ENCODE data around the gene PIN1.
"Not testable (repeated sequence)": the region's sequence is repeated elsewhere in the genome, so short reads cannot be mapped to it uniquely, and the experiment has no call there.

Gene PIN1

DNA sequence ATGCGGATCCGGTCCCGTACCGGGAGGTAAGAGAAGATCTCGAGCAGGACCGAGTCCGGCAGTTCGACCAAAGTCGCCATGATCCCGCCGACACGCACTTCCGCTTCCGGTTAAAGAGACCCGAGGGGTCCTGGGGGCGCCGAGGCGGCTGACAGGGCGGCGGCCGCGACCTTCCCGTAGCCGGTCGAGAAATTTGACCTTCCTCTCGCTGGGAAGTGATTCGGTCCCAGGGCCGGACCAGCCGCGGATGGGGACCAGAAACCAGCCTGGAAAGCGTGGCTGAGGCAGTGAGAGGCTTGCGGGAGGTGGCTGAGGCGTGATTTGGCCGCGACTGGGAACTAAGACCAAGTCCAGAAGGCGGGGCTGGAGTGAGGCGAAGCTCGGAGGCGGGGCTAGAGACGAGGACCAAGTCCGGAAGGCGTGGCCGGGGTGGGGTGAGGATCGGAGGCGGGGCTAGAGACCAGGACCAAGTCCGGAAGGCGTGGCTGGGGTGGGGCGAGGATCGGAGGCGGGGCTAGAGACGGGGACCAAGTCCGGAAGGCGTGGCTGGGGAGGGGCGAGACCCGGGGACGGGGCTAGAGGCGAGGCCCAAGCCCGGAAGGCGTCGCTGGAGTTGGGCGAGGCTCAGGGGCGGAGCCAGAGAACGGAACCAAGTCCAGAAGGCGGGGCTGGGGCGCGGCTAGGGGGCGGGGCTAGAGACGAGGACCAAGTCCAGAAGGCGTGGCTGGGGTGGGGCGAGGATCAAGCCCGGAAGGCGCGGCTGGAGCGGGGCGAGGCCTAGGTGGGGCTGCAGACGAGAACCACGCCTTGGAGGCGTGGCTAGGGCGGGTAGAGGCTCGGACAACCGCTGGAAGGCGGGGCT lies 16.2 kb upstream of the PIN1 start, which contains the start of gene FBXL12:
Gene FBXL12 (minus strand): TSS at position 346 of the 862 bp plus-strand sequence. CDS start 266 bp downstream, at position 80.
- DNase-seq (ENCODE audit: low read depth in 2 of 2) = peak; percentile 100

DNA sequence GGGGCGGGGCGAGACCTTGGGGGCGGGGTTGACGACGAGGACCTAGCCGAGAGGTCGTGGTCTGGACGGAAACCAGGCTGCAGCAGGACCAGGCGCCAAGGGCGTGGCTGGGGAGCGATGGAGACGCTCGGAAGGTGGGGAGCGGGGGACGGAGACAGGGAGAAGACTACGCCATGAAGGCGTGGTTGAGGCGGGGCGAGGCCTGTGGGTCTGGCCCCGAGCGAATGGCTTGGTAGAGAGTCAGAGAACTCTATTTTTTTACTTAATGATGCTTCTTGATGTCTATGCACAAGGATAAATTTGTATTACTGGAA lies 15.6 kb upstream of the PIN1 start:
- DNase-seq (ENCODE audit: low read depth in 2 of 2) = no peak

DNA sequence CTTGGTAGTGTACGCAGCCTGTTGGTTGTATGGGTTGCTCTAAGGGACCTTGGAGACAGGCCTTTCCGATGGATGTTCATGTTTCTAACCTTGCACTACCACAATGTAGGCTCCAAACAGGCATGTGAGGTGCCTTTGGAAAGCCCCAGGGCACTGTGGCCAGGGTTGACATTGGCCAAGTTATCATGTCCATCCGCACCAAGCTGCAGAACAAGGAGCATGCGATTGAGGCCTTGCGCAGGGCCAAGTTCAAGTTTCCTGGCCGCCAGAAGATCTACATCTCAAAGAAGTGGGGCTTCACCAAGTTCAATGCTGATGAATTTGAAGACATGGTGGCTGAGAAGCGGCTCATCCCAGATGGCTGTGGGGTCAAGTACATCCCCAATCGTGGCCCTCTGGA lies 15.1 kb upstream of the PIN1 start:
- DNase-seq (ENCODE audit: low read depth in 2 of 2) = not testable (repeated sequence)

DNA sequence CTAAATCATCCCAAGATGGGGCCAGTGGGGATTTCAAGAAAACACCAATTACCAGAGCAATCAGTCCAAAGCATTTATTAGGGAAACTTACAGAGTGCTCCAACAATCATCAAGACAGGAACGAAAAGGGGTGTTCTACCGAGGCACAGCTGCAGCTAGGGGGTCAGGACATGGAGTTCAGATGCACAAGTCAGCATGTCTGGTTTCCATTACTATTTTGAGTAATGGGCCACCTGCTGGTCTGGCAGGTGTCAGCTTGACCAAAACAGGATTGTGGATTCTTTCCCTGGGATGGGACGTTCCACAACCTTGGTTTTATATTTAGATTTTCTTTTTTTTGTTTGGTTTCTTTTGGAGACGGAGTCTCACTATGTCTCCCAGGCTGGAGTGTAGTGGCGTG lies 11.3 kb upstream of the PIN1 start:
- no peak for DNase-seq (ENCODE audit: low read depth in 2 of 2)

DNA sequence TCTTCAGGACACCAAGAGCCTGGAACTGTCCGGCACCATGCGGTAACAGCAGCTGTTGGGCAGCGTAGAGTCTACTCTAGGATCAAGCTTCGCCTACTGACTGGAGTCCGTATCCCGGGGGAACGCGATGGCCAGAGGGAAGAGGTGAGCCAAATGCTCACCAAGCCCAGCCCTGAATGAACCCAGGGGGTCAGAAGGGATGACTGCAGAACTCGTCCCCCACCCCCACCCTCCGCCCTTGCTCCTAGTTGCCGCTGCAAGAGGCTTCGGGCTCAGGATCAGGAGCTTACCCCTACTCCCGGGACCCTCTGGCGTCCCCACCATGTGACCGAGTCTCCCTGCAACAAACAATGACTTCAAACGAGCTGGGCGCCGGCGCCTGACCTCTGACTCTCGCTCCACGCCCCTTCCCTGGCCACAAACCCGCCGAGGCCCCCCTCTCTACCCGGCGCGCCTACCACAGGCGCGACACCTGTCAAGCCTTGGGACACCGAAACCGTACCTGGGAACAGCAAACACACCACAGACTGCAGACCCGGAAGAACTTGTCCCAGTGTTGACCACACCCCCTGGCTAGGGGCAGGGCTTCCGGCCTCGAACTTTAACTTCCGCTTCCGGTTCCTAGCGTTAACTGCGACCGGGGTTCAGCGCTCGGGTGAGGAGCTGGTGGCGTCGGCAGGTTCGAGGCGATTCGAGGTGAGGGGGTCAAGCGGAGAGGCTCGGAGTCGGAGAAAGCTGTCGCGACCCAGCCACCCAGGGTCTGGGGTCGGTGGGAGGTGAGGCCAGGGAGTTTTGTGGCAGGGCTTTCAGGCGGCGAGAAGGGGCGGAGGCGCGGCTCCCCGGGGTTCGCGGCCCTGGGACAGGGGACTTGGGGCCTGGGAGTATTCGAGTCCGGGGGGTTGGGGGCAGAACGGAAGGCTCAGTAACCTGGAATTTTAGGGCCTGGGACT lies 7.6 kb upstream of the PIN1 start, which contains the start of gene UBL5:
Gene UBL5 (plus strand): TSS at position 630 of the 950 bp plus-strand sequence. CDS start 420 bp downstream, outside the sequence.
- DNase-seq (ENCODE audit: low read depth in 2 of 2) = peak; percentile 77 to 84

DNA sequence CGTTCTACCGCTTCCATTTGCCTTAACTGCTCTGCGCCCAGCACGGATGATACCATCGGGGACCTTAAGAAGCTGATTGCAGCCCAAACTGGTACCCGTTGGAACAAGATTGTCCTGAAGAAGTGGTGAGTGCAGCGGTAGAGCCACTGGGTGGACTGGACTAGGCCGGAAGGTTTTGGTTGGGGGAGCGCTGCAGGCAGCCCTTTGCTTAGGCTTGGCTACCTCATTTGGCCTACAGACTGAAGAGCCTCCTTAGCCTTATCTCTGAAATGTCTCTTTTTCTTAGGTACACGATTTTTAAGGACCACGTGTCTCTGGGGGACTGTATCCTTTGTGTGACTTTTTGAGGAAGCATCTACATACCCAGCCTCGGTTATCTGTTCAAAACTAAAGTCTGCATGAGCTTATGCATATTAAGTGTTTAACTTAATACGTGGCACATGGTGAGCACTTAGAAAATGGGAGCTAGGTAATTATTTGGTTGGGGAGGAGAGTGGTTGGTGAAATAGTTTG lies 6.5 kb upstream of the PIN1 start:
- no peak for DNase-seq (ENCODE audit: low read depth in 2 of 2)

DNA sequence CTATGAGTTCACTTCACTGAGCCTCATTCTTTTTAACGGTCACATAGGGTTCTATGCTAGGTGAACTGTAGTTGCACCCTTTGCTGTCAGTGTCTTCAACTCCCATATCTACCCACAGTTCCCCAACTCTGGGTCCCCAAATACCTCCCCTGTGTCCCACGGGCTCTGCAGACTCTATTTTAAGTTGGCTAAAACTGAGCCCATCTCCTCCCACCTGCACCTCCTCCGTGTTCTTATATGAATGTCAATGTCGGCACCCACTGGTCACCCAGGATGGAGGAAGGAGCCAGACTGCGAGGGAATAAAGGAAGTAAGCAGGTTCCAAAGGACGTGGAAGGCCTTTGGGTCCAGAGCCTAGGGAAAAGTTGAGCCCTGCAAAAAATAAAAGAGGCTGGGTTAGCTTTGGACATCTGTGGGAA lies 802 bp upstream of the PIN1 start:
- DNase-seq (ENCODE audit: low read depth in 2 of 2) = no peak

DNA sequence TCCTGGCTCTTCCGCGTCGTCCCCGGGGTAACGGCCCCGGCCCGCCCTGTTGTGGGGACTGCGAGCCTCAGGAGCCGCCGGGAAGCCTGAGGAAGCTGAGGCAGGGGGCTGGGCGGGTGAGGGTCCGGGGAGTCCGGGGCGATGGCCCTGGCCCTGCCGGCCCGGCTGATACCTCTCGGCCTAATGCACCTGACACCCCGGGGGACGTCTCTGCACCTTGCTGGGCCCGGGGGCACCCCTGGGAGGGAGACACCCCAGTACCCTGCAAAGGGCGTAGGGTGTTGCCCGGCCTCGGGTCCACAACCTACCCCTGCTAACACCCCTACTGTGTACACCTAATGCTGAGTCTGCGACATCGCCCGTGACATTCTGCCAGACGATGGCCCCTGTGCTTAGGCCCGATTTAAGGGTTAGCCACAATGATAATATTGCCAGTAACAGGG lies 410 bp downstream of the PIN1 start:
- no peak for DNase-seq (ENCODE audit: low read depth in 2 of 2)

DNA sequence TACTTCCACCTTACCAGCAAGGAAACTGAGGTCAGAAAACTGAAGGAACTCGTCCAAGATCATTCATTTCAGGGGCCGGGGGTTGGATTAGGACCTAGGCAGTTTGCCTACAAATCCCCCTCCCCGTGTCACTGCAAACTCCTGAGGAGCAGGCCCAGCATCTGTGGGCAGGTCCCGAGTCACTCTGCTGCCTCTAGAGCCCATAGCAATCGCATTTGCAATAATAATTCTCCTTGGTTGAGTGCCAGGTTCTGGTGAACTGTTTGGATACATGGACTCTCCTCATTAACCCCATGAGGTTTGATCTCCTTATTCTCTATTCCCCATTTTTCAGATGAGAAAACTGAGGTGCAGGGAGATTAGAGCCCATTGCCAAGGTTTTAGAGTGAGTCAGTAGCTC lies 903 bp downstream of the PIN1 start:
- DNase-seq (ENCODE audit: low read depth in 2 of 2) = no peak

DNA sequence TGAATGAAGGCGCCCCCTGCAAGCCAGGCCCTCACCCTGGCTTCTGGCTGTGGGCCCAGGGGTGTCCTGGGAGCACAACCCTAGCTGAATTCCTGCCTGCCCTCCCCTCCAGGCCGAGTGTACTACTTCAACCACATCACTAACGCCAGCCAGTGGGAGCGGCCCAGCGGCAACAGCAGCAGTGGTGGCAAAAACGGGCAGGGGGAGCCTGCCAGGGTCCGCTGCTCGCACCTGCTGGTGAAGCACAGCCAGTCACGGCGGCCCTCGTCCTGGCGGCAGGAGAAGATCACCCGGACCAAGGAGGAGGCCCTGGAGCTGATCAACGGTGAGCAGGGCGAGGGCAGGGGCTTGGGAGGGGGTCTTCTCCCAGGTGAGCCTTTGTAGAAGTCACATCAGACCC lies 3.2 kb downstream of the PIN1 start:
- DNase-seq (ENCODE audit: low read depth in 2 of 2) = no peak

DNA sequence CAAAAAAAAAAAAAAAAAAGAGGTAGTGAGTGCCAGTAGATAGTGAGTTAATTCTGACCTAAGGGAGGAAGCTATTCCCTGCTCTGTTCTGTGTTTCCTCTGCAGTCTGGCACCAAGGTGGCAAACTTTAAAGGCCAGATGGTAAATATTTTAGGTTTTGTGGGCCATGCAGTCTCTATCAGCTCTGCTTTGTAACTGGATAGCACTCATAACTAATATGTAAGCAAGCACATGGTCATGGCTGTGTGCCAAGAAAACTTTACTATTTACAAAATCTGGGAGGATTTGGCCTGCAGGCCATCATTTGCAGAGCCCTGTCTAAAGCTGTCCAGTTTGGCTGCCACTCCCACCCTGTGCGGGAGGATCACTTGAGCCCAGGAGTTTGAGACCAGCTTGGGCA lies 4.3 kb downstream of the PIN1 start:
- DNase-seq (ENCODE audit: low read depth in 2 of 2) = no peak

DNA sequence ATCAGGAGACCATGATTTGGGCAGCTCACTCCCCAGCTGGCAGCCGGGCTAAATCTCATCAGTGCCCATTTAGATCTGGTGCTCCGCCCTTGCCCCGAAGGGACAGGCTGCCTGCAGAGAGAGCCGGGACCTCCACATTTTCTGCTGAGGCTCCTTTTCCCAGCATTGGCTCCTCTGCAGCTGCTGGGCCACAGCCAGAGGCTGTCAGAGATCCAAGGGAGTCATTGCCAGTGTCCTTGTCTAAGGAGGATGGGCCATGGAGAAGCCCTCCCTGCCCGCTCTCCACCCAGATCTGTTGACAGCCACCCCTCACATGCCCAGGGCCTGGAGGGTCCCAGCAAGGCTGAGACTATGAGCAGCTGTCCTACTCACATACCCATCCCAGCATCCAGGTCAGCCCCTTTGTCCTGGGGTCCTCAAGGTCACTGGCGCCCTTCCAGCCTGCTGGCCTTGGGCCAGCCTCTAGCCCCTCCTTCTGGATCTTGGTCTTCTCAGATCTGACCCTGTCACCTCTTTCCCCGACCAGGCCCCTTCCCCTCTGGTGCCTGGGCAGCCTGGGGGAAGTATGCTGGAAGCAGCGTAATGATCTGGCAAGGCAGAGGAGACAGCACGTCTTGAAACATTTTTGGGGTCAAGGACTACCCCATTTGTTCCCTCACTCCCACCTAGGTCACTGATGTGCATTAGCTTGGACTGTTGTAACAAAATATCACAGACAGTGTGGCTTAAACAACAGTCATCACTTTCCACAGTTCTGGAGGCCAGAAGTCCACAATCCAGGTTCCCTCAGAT lies 7.9 kb downstream of the PIN1 start:
- no peak for DNase-seq (ENCODE audit: low read depth in 2 of 2)

DNA sequence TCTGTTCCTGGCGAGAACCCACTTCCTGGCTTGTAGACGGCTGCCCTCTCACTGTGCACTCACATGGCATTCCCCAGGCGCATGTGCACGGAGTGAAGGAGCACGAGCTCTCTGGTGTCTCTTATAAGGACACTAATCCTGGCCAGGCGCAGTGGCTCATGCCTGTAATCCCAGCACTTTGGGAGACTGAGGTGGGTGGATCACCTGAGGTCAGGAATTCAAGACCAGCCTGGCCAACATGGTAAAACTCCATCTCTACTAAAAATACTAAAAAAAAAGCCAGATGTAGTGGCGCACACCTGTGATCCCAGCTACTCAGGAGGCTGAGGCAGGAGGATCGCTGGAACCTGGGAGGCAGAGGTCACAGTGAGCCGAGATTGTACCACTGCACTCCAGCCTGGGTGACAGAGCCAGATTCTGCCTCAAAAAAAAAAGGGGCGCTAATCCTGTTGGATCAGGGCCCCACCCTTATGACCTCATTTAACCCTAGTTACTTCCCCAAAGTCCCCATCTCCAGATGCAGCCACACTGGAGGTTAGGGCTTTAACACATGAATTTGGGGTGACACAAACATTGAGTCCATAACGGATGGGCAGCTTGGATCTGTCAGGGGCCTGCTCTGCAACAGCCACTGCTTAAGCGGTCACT lies 8.6 kb downstream of the PIN1 start:
- not testable (repeated sequence) for DNase-seq (ENCODE audit: low read depth in 2 of 2)

DNA sequence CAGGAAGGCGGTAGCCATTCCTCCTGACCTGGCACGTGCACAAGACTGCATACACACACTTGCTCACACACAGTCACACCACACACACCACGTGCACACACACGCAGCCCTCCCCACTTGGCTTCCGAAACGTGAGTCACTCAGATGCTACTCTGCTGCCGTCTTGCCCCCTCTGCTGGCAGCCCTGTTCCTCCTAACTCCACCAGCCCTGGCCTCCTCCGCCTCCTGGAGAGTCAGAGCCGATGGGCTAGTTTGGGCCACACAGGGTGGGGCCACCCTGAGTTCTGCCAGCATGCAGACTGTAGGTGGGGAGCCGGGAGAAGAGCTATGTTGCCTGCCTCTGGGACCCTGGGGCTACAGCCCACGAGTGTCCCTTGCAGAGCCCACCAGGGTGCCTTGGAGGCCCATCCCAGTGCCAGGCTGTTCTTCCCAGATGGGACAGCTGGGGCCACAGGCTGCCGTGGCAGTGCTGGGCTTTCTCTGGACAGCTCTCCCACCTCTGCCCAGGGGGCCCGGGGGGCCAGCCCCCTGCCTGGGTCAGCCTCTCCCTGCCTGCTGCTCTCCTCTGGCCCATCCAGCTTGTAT lies 12.1 kb downstream of the PIN1 start:
- DNase-seq (ENCODE audit: low read depth in 2 of 2) = peak; percentile 46 to 51

DNA sequence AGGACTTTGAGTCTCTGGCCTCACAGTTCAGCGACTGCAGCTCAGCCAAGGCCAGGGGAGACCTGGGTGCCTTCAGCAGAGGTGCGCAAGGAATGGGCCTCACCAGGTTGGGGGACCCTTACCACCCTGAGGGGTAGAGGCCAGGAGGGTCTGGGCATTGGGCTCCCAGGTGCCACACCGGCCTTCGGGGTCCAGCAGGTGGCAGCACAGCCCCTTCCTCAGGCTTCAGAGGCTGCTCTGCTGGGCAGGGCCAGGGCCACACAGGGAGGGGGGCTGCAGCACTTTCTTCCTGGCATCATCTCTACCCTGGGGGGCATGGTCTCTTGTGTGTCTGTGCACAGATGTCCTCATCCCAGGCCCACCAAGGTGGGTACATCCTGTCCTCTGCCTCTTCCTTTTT lies 12.9 kb downstream of the PIN1 start:
- DNase-seq (ENCODE audit: low read depth in 2 of 2) = no peak

DNA sequence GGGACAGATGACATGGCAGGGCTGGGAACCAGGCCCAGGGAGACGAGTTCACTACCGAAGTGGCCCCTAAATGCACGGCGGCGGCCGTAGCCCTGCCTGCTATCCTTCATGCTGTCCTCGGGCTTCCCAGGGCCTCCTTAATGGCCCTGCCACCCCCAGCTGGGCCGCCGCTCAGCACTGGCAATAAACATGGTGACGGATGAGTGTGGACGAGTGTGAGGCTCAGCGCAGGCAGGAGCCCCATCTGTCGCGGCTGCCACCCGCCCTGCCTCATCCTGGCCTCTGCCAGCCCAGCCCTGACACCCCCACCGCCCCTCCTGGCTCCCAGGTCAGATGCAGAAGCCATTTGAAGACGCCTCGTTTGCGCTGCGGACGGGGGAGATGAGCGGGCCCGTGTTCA lies 13.6 kb downstream of the PIN1 start:
- DNase-seq (ENCODE audit: low read depth in 2 of 2) = no peak

DNA sequence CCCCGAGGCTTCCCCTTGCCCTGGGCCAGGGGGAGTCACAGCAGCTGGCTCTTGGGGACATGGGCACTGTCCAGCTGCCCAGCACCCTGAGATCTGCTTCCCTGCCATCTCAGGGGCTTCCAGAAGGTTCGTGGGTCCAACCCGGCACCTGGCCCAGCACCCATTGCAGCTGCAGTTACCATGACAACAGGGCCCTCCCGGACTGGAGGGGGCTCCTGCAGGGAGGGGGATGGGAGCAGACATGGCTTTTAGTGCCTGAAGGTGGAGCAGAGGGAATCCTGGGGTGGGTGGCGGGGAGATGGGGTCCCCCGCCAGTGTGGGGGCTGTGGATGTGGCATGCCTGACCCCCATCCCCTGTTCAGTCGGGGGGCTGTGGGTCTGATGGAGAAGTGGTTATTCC lies 14.7 kb downstream of the PIN1 start:
- no peak for DNase-seq (ENCODE audit: low read depth in 2 of 2)

DNA sequence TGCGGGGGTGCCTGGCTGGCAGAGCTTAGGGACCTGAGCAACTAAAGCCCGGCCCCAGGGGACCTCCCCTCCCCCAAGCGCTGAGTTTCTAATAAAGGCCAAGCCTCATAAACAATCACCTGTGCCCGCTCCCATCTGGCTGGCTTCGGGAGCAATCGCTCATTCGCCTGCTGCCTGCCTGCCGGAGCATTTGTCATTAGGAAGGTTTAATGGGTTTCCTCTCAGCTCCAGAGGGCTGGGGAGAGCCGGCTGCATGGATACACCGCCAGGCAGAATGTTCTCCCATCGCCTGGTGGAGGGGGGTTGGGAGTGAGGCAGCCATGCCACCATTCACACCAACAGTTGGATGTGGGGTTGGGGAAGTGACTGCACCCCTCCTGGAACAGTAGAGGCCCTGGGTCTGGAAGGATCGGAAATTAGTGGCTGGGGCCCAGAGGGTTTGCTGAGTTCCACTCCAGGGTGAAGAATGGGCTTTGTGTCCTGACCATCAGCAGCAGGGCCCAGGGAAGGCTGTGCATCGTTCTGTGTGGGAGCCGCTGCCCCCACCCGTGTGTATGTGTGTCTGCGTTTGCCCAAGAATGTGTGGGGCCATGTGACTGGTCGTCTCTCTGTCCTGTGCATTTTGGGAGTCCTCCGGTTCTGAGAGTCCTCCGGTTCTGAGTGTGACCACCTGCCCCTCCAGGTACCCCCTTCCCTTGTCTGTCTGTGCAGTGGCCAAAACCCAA lies 15.3 kb downstream of the PIN1 start:
- no peak for DNase-seq (ENCODE audit: low read depth in 2 of 2)

DNA sequence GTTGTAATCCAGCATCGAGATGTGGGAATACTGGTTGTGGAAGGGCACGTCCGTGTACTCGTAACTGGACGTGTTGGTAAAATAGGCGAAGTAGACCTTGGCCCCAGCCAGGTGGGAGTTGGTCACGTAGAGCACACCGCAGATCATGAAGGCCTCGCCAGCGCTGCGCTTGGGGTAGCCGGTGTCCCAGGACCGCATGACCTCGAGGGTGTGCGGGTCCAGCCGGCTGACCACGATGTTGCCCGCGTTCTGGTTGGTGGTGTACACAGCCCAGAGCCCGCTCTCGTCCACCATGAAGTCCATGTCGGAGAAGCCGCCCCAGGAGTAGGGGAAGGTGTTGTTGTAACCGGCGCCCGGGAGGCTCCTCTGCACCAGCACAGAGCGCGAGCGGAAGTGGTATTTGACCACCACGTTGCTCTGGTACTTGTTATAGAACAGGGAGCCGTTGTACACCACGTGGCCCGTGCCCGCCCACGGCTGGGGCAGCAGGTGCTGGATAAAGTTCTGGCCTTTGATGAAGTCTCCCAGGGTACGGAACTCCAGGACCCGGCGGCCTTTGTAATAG lies 19.2 kb downstream of the PIN1 start:
- no peak for DNase-seq (ENCODE audit: low read depth in 2 of 2)

DNA sequence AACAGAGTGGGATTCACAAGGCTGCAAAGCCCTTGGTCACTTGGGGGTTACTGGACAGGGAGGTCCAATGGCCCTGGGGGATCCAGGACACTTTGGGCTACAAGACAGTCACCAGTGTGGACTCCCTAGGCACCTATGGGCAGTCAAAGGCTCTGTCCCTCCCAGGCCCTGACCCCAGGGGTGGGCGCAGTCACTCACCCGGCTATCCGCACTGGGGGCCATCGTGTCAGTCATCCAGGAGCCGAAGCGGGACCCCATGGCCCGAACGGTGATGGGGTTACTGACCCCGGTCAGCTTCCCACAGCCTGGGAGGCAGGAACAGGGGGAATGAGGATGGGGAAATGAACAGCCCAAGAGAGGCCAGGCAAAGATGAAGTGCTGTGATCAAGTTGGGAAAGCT lies 21.5 kb downstream of the PIN1 start:
- DNase-seq (ENCODE audit: low read depth in 2 of 2) = no peak
